ENCODE measurements around the gene SQSTM1. TPM values are rescaled to one million over a fixed set of nuclear protein-coding genes. Genes with fewer than 3 reads are reported as not detected.

Gene SQSTM1
- total RNA-seq (100 to 1,000 TPM; 357 to 370 TPM), polyA plus RNA-seq (100 to 1,000 TPM; 144 to 157 (median 150) TPM), total RNA-seq (230 to 466 (median 336) reads per million in 6 experiments)

GRCh38 chr5:179820483-179821297 lies at the start of gene SQSTM1:
SQSTM1 (plus strand) TSS chr5:179820905; CDS start chr5:179820937, 32 bp downstream.
- peak; percentile 47 to 54 for ATAC-seq
- Mint-ChIP-seq H3K27ac (peak within 1 kb of the TSS; percentile 92 to 99 (median 98)), H3K9me3 (no peaks in the 10 kb centered on the region), H3K4me3 (peak within 1 kb of the TSS; percentile 92 to 99 (median 95)), H3K4me1 (peaks cover 33 to 63% (median 60%) of the 10 kb centered on the region in 4 donors), H3K36me3 (peaks cover 0 to 31% (median 4%) of the 10 kb centered on the region in 3 donors), H3K27me3 (peaks cover 0 to 2% (median 0%) of the 10 kb centered on the region in 5 donors)
- POLR2A ChIA-PET, result interaction anchor here (0.6 to 6.8 kb wide), 12 partner anchors 10 to 197 kb away, joined by 3 to 154 read pairs (median 11); partner anchors contain the start of genes HNRNPH1, LTC4S, MAML1 and MGAT4B
- DNase-seq, result peak; percentile 69 to 87 (median 82)

GRCh38 chr5:179771311-179771895 lies 49.3 kb upstream of the SQSTM1 start:
- Mint-ChIP-seq H3K4me1 (peaks cover 0 to 18% (median 8%) of the 10 kb centered on the region in 4 donors), H3K36me3 (peaks cover 0 to 94% (median 7%) of the 10 kb centered on the region in 3 donors), H3K4me3 (no peak overlapping the region), H3K9me3 (no peaks in the 10 kb centered on the region), H3K27me3 (no peaks in the 10 kb centered on the region), H3K27ac (no peak overlapping the region)
- no peak for DNase-seq
- POLR2A ChIA-PET, result interaction anchor here (1.4 kb wide), 1 partner anchor 39 kb away, joined by 4 read pairs; the partner anchor contains the start of gene MAML1
- no peak for ATAC-seq

GRCh38 chr5:179772351-179772750 lies 48.4 kb upstream of the SQSTM1 start:
- H3K27ac Mint-ChIP-seq, result peak overlapping the region in 2 of 10 donors; percentile 27 to 80

DNA sequence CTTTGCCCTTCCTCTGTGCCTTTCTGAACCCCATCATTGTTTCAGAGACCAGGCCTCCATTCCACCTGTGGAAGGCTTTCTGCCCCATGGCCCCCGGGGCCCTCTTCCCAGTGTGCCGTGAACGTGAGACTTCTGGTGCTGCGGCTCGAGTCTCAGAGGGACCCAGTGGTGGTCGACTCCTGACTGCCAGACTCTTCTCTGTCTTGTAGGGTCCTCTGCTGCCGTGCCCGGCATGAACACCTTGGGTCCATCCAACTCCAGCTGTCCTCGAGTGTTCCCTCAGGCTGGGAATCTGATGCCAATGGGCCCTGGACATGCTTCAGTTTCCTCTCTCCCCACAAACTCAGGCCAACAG lies 47.0 kb upstream of the SQSTM1 start:
- Mint-ChIP-seq H3K27me3 (no peaks in the 10 kb centered on the region), H3K27ac (no peak overlapping the region), H3K4me3 (no peak overlapping the region), H3K9me3 (no peaks in the 10 kb centered on the region), H3K36me3 (peaks cover 0 to 90% (median 7%) of the 10 kb centered on the region in 3 donors), H3K4me1 (peaks cover 0 to 10% (median 4%) of the 10 kb centered on the region in 4 donors)
- no peak for DNase-seq
- POLR2A ChIA-PET, result no interaction called here
- ATAC-seq, result no peak

More at GRCh38 chr5:179772351-179772750, 48.4 kb upstream of the SQSTM1 start:
- ATAC-seq, result no peak
- H3K4me3 Mint-ChIP-seq, result no peak overlapping the region
- peaks cover 0 to 11% (median 5%) of the 10 kb centered on the region in 4 donors for H3K4me1 Mint-ChIP-seq
- POLR2A ChIA-PET, result no interaction called here
- H3K36me3 Mint-ChIP-seq, result peaks cover 0 to 90% (median 7%) of the 10 kb centered on the region in 3 donors
- no peaks in the 10 kb centered on the region for H3K9me3 Mint-ChIP-seq
- DNase-seq, result no peak
- no peaks in the 10 kb centered on the region for H3K27me3 Mint-ChIP-seq

GRCh38 chr5:179774442-179774841 lies 46.3 kb upstream of the SQSTM1 start:
- ATAC-seq (no peak), DNase-seq (no peak)
- no peak overlapping the region for H3K27ac Mint-ChIP-seq
- no peak overlapping the region for H3K4me3 Mint-ChIP-seq
- peaks cover 0 to 10% (median 4%) of the 10 kb centered on the region in 4 donors for H3K4me1 Mint-ChIP-seq
- POLR2A ChIA-PET, result no interaction called here
- no peaks in the 10 kb centered on the region for H3K27me3 Mint-ChIP-seq
- peaks cover 0 to 84% (median 7%) of the 10 kb centered on the region in 3 donors for H3K36me3 Mint-ChIP-seq
- no peaks in the 10 kb centered on the region for H3K9me3 Mint-ChIP-seq

DNA sequence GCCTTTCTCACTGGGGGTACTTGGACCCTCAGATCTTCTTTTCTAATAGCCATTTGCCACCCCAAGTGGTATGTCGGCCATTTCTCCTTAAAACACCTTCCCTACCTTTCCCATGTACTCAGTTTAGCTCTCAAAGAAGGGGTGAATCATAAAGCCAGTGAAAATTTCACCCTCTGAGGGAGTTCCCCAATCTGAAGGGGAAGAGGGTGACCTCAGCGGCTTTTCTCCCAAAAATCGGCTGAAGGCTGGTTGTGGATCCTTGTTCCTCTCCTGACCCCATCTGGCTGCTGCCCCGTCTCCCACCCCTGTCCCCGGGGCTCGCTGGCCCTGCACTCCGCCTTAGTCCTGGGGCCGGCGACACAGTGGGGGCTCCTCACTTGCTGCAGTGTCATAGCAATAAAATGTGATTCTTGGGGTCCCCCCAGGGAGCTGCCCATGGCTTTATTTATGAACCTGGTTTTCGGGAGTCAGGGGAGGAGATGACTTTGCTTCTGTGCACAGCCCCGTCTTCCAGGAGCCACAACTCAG lies 44.2 kb upstream of the SQSTM1 start:
- POLR2A ChIA-PET, result no interaction called here
- ATAC-seq (no peak), DNase-seq (no peak)
- Mint-ChIP-seq H3K27me3 (no peaks in the 10 kb centered on the region), H3K9me3 (no peaks in the 10 kb centered on the region), H3K36me3 (peaks cover 0 to 71% (median 3%) of the 10 kb centered on the region in 3 donors), H3K27ac (peak overlapping the region in 1 of 10 donors; percentile 43), H3K4me3 (no peak overlapping the region), H3K4me1 (peaks cover 0 to 10% (median 5%) of the 10 kb centered on the region in 4 donors)

- H3K27ac Mint-ChIP-seq, result peak overlapping the region in 2 of 10 donors; percentile 43 to 56
- no peak for ATAC-seq
- H3K4me3 Mint-ChIP-seq, result no peak overlapping the region
- peaks cover 0 to 63% (median 3%) of the 10 kb centered on the region in 3 donors for H3K36me3 Mint-ChIP-seq
- no peaks in the 10 kb centered on the region for H3K27me3 Mint-ChIP-seq
- H3K4me1 Mint-ChIP-seq, result peaks cover 0 to 10% (median 6%) of the 10 kb centered on the region in 4 donors
- POLR2A ChIA-PET, result interaction anchor here (1.0 kb wide), 1 partner anchor 15 kb away, joined by 5 read pairs; the partner anchor contains the start of gene LTC4S
- DNase-seq, result no peak
- H3K9me3 Mint-ChIP-seq, result no peaks in the 10 kb centered on the region
Observed at GRCh38 chr5:179777456-179777855, 43.2 kb upstream of the SQSTM1 start.

DNA sequence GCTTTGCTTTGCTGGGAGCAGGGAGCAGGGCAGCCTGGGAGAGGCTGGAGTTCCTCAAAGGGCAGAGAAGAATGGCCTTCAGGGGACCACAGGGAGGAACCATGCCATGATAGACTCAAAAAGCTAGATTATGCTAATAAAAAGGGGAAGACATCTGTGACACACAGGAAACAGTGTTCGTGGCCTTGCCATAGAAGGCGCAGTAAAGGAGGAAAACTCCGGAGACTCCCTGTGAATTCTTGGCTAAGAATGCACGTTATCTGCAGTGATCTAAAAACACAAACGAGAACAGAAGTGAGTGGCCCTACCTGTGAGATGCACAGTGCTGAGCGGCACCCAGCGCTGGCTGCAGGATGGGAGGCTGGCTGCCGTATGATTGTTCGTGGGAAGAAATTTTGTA lies 42.8 kb upstream of the SQSTM1 start:
- H3K36me3 Mint-ChIP-seq, result peaks cover 0 to 58% (median 3%) of the 10 kb centered on the region in 3 donors
- no peaks in the 10 kb centered on the region for H3K9me3 Mint-ChIP-seq
- POLR2A ChIA-PET, result interaction anchor here (1.0 kb wide), 1 partner anchor 15 kb away, joined by 5 read pairs; the partner anchor contains the start of gene LTC4S
- peak overlapping the region in 3 of 10 donors; percentile 13 to 56 (median 43) for H3K27ac Mint-ChIP-seq
- H3K4me1 Mint-ChIP-seq, result peaks cover 0 to 10% (median 6%) of the 10 kb centered on the region in 4 donors
- ATAC-seq, result no peak
- no peak for DNase-seq
- no peaks in the 10 kb centered on the region for H3K27me3 Mint-ChIP-seq
- no peak overlapping the region for H3K4me3 Mint-ChIP-seq

DNA sequence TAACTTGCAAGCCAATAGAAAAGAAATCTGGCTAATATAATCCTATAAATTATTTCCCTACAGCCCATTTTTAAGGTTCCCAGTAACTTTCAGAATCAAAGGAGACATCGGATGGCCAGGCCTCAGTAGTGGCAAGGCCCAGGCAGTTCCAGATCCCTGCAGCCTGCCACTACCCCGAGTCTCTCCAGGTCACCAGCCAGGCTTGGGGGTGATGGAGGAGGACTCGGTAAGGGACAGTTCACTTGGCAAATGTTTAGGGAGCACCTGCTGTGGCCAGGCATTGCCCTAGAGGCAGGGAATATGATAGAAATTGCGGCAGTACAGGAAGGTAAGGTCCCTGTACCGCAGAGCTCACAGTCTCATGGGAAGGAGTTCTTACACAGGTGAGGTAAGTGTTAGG lies 42.1 kb upstream of the SQSTM1 start:
- Mint-ChIP-seq H3K27me3 (no peaks in the 10 kb centered on the region), H3K9me3 (no peaks in the 10 kb centered on the region), H3K4me1 (peaks cover 0 to 10% (median 6%) of the 10 kb centered on the region in 4 donors), H3K4me3 (no peak overlapping the region), H3K27ac (peak overlapping the region in 2 of 10 donors; percentile 48 to 77), H3K36me3 (peaks cover 0 to 51% (median 3%) of the 10 kb centered on the region in 3 donors)
- no peak for ATAC-seq
- POLR2A ChIA-PET, result no interaction called here
- DNase-seq, result no peak

DNA sequence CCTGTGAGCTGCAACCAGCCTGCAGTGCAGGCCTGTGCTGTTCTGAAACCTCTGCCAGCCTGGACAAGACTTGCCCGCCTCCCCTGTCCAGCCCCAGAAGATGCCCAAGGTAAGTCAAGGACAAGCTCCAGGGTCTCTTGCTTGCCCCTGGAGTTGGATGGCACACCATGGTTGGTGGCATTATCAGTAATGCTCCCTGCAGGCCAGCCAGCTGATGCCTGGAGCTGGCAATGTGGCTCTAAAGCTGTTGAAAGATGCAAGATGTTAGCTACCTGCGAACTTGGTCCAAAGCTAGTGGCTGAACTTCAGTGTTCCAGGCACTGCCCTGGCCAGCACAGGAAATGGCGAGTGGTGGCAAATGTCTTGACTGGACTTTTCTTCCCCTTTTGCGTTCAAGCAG lies 40.9 kb upstream of the SQSTM1 start:
- Mint-ChIP-seq H3K9me3 (no peaks in the 10 kb centered on the region), H3K36me3 (peaks cover 0 to 40% (median 0%) of the 10 kb centered on the region in 3 donors), H3K4me3 (no peak overlapping the region), H3K4me1 (peaks cover 0 to 10% (median 5%) of the 10 kb centered on the region in 4 donors), H3K27ac (peak overlapping the region in 3 of 10 donors; percentile 11 to 58 (median 48)), H3K27me3 (no peaks in the 10 kb centered on the region)
- ATAC-seq, result no peak
- POLR2A ChIA-PET, result interaction anchor here (0.8 kb wide), 1 partner anchor 48 kb away, joined by 3 read pairs; the partner anchor contains the start of gene MAML1
- no peak for DNase-seq

- no peaks in the 10 kb centered on the region for H3K9me3 Mint-ChIP-seq
- no peak overlapping the region for H3K4me3 Mint-ChIP-seq
- H3K36me3 Mint-ChIP-seq, result peaks cover 0 to 39% (median 0%) of the 10 kb centered on the region in 3 donors
- H3K4me1 Mint-ChIP-seq, result peaks cover 0 to 10% (median 5%) of the 10 kb centered on the region in 4 donors
- no peaks in the 10 kb centered on the region for H3K27me3 Mint-ChIP-seq
- no peak for DNase-seq
- ATAC-seq, result no peak
- H3K27ac Mint-ChIP-seq, result peak overlapping the region in 4 of 10 donors; percentile 10 to 58 (median 32)
- POLR2A ChIA-PET, result interaction anchor here (1.2 kb wide), 1 partner anchor 11 kb away, joined by 3 read pairs; no protein-coding TSS in a partner anchor
Observed at GRCh38 chr5:179780362-179780761, 40.3 kb upstream of the SQSTM1 start.

DNA sequence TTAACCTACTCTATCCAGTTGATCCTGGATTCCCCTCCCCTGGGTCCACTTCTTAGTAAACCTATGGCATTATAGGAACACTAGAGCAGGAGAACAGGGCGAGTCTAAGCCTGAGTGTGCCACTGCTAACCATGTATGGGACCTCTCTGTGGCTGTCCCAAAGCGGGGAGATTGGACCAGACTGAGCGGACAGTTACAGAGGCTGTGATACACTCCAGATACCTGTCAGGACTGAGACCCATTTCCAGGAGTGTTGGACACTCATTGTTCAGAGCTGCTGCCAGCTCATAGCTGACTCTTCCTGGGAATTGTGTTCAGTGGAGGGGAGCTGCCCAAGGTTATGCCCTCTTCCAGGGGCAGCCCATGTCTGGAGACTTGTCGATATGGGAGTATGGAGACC lies 38.9 kb upstream of the SQSTM1 start:
- Mint-ChIP-seq H3K27ac (peak overlapping the region in 2 of 10 donors; percentile 20 to 40), H3K4me1 (peaks cover 0 to 8% (median 4%) of the 10 kb centered on the region in 4 donors), H3K4me3 (no peak overlapping the region), H3K27me3 (no peaks in the 10 kb centered on the region), H3K9me3 (no peaks in the 10 kb centered on the region), H3K36me3 (peaks cover 0 to 26% (median 0%) of the 10 kb centered on the region in 3 donors)
- POLR2A ChIA-PET, result interaction anchor here (0.9 to 1.9 kb wide), 2 partner anchors 14 to 279 kb away, joined by 4 to 5 read pairs; no protein-coding TSS in a partner anchor
- no peak for ATAC-seq
- DNase-seq, result no peak

All from naive thymus-derived CD8-positive, alpha-beta T cell (primary cell).